Dermis blood vessel endothelial cell (primary cell): Measurements from ENCODE around the gene ST6GALNAC2. TPM values are rescaled to one million over a fixed set of nuclear protein-coding genes. Genes with fewer than 3 reads are reported as not detected.
"Not testable (repeated sequence)": the region's sequence is repeated elsewhere in the genome, so short reads cannot be mapped to it uniquely, and the experiment has no call there.

Experiments used
- DNase-seq: peaks from one replicate; pipeline ENCODE4 v3.0.0; 2010
- total RNA-seq: library from RNA; depleted of rRNA; stranded (reverse); fragments of >200 nt; gene quantifications from 2 replicates; pipeline ENCODE4 v1.2.3, GENCODE V29; 2014

Gene ST6GALNAC2
- total RNA-seq, 1 donor from 2014 or later = 0.51 TPM

DNA sequence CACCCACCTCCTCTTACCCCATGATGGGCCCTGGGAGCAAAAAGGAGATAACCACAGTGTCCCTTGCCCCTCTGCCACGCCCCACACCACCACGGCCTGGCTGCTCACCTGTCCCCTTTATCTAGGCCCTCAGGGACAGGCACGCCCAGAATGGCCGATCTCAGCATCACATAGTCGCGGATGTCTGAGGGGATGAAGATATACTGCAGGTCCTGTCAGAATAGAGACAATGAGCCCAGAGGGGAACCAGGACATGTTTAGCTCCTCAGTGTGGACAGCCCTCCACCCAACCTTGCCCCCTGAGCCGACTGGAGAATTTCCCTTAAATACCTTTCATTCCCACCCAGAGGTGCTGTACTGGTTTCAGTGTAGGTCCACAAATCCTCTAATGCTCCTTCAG, 15.2 kb downstream of the ST6GALNAC2 start:
- DNase-seq = no peak

DNA sequence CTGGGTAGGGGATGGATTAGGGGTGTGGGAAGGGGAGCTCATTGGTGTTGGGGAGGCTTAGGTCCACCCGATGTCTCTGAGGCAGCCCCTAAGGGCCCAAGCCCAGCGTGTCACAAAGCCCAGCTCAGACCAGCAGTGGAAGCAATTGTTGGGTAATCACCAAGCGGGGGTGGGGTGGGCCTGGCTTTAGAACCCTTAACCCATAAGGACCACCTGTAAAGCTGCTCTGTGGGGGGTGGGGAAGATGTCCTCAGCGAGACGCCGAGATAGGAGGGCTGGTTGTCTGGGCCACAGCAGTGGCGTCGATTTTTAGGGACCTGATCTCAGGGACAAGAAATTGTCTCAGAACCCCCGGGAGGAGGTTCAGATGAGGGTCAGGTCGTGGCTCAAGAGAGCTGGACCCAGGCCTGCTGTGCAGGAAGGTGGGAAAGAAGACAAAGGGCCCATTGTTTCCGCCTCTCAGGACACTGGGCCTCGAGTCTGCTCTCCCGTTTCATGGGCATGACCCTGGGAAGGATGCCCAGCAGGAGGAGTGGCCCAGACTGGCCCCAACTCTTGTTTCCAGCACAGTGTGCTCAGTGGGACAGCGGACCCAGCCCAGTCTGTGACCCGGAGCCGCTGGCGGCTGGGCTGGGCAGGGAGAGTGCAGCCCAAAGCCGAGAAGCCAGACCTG, 15.9 kb downstream of the ST6GALNAC2 start:
- DNase-seq = no peak

DNA sequence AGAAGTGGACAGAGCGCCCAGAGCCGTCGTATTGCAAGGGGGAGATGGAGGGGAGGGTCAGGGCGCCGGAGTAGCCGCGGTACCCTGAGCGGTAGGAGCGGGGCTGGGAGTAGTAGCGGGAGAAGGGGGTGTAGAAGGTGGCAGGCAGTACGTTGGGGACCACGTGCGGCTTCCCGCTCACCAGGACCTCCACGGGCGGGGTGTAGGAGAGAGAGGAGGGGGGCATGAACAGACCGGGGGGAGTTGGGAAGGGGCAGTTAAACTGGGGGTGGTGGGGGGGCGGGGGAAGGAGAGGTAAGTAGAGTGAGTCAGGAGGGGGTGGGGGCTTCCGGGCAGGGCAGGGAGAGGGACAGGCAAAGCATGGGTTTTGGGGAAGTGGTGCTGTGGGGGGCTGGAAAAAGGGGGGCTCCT, 16.8 kb downstream of the ST6GALNAC2 start:
- DNase-seq = no peak

DNA sequence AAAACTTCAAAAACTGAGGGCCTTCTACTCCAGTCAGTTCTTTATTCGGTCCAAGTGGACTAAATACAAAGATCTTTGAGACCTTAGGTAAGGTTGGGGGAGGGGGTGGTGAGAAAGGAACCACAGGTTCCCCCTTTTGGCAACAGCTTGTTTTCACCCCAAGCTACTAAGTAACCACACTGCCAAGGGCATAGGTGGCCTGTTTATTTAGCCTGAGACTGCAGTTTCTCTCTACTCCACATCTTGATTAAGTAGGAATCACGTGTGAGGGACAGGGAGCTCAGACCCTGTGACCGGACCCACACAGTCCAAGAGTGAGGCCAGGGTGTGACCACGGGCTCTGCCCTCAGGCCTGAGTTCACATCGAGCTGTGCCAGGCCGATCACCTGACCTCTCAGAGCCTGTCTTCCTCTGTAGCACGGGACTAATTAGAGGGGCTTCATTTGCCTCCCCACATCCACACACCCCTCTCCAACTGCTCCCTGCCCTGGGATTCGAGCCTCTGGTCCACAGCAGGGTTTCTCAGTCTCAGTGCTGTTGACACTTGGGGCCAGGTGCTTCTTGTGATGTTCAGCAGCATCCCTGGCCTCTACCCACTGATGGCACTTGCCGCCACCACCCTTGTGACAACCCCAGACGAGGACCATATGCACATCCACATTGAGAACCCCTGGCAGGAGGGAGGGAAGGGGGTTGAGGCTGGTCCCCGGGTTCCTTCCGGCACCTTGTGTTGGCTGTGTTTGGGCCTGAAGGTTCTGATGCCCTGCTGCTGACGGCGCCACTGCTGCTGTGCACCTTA, 17.8 kb downstream of the ST6GALNAC2 start:
- DNase-seq = no peak

DNA sequence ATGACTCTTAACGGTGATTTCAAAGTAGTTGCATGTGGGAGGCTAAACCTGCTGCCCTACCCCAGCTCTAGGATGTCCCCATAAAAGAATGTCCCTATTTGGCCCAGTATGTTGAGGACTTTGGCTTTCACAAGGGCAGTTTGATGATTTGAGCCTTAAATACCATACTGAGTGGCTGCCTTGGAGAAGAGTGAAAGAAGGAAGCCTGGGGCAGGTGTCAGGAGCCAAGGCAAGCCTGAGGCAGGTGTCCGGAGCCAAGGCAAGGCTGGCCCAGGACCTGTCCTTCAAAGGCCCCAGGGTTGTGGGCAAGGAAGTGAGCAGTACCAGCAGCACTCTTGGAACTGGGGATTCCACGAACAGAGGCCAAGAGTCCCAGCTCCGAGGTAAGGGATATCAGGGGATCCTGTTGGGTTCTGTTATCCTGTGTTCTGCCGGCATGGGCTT, 18.6 kb downstream of the ST6GALNAC2 start:
- DNase-seq = no peak

DNA sequence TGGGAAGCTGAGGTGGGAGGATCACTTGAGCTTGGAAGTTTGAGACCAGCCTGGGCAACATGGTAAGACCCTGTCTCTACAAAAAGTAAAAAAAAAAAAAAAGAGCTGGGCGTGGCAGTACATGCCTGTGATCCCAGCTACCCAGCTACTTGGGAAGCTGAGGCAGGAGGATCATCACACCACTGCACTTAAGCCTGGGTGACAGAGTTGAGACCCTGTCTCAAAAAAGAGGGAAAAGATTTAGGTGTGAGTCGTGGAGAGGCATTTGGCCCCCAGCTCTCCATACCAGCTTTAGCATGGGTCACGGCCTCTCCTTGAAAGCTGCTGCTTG, 19.1 kb downstream of the ST6GALNAC2 start:
- DNase-seq = no peak

DNA sequence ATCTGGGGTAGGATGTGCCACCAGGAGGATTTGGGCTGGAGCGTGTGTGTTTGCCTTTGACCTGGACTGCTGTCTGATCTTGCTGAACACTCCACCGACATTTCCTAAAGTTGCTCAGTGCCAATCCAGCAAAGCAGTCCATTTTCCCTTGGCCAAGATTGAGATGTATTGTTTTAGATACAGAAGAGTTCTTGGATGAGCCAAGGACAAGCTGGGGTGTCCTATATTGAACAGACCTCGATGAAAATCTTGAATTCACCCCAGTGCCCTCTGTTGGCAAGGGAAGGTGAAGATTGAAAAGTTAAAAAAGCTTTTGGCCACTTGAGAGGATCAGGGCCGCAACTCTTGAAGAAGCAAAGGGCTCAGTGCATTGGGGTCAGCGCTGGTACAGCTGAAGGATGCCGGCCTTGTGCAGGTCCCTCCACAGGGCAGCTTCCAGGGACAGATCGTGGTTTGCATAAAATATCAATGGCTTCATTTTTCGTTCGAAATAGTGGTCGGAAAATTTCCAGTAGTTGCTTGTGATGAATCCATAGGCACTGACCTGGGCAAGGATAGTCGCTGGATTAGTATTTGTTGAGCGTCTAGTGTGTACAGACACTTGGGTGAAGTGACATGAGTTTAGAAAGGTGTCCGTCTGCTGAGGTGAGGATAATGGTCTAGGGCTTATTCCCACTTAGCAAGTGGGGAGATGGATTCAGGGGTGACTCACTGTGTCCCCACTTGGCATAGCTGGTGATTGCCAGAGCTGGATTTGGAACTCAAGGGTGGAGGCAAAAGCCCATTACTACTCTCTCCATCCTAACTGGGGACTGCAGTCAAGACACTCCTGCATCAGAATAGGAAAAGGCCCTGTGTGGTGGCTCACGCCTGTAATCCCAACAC, 19.7 kb downstream of the ST6GALNAC2 start:
- no peak for DNase-seq

DNA sequence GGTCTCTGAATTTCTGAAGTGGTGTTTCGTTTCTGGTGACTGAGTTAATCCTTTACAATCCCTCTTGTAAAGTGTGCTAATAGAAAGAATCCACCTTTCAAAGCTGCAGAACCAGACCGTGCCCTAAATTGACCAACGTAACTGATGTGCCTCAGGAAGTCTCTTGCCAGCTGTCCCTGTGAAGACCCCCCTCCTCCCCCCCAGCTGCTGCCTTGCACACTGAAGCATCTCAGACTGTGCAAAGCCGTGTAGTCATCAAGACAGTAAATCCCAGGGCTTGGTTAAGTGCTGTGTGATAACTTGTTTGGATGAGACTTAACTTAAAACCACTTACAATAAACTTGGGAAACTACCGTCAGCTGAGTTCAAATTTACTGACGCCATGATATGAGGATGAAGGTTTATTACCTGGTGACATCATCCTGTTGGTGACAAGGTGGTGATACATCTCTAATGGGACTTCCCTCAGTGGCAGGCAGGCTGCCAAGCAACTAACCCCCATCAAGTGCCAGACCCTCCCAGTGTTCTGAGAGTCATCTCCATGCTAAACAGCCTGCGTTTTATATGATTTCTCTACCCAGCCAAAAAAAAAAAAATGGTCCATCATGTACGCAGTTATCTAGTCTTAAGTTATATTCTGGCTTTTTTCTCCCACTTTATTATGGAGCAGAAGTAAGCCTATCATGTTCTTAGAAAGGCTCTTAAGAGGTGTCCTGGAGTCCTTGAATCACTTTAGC, 20.5 kb downstream of the ST6GALNAC2 start:
- not testable (repeated sequence) for DNase-seq

DNA sequence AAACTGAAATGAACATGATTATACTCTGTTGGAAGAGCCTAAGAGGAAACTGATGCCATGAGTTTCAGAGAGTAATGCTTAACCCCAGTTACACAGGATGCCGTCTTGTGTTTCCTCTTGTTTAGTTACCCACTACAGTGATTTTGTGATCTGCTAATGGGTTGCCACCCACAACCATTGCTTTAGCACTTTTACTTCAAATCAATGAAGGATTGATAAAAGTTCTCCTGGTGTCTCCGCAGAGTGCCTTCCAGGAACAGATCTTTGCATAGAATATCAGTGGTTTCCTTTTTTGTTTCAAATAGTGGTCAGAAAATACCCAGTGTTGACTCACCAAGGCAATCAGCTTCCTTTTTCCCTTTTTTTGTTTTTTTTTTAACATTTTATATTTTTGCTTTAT, 22.3 kb downstream of the ST6GALNAC2 start:
- DNase-seq = not testable (repeated sequence)

DNA sequence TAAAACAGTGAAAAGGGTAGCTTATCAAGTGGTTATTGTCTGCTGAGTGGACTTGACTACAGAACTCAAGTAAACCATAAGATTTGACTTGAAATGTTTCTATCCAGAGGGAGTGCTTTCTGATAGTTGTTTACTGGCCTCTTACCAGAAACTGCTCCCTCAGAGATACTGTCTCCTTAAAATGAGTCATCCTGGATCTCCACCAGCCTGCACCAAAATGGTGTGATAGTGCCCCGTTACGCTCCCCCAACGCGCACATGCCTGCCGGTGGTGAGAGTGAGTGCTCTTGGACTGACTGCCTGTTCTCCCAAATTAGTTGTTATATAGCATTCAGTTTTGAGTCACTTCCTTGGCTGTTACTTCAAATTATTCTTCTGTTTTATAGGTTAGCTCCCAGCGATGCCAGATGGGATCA, 22.9 kb downstream of the ST6GALNAC2 start:
- DNase-seq = peak; percentile 54

DNA sequence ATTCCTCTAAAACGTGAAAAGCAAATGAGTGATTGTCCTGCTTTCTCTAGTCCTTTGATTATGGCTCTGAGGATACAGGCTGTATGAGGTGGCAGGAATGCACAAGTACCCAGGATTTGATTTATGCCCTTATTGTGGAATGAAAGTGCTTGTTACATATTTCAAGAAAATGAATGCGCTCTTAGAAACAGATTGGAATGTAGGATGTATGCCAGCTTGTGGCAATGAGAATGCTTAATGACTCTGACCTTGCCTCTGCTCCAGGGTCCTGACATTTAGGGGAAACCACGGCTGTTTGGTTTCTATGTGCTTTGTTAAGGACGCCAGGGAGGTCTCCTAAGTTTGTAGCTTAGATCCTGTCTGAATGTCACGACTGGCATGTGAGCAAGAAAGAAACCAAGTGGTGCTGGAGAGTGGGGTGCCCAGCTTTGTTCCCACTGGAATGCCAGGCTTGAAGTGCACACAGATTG, 23.8 kb downstream of the ST6GALNAC2 start:
- DNase-seq = peak; percentile 69

DNA sequence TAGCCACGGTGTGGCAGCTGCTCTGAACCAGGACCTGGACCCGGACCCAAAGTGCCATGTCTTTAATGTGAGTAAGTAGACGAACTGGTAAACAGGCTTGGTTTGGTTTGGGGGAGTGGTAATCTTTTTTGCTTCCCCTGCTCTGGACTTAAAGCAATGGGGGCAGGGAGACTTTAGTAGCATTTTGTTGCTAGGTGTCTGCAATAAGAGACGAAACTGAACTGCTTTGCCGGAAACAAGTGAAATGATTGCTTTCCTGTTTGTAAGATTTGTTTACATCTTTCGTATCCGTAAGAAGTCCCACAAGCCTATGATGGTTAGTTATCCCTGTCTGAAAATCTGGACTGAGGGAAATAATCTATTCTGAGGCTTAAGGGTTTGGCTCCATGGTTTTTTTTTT, 24.3 kb downstream of the ST6GALNAC2 start:
- peak; percentile 83 for DNase-seq

DNA sequence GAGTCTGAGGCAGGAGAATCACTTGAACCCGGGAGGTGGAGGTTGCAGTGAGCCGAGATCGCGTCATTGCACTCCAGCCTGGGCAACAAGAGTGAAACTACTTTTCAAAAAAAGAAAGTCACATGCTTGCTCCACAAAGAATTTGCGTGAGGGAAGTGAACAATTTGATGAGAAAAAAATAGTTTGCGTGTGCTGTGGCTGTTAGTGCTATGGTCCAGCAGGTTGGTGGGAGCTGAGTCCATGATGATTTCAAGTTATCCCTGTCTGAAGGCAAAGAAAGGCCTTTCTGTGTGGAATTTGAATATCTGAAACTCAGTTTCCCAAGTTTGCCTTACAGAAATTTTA, 24.8 kb downstream of the ST6GALNAC2 start:
- no peak for DNase-seq

DNA sequence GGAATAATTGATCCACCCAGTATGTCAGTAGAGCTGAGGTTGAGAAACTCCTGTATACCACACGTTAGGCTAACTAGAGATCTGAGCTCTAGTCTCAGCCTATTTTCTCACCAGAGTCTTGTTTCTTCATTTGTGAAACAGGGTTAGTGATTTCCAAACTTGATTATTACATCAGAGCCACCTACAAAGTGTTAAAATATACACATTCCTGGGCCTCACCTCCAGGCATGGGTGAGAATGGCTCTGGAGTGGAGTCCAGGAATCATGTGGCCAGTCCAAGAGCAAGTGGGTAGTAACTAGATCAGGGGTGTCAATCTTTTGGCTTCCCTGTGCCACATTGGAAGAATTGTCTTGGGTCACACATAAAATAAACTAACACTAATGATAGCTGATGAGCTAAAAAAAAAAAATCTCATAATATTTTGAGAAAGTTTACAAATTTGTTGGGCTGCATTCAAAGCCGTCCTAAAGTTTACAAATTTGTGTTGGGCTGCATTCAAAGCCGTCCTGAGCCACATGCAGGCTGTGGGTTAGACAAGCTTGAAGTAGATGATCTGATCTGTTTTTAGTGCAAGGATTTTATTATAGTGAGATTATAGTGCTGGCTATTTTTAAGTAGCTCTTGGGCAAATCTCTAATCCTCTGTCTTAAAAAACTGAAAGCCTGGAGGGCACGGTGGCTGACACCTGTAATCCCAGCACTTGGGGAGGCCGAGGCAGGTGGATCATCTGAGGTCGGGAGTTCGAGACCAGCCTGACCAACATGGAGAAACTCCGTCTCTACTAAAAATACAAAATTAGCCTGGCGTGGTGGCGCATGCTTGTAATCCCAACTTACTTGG, 25.4 kb downstream of the ST6GALNAC2 start:
- DNase-seq = no peak

DNA sequence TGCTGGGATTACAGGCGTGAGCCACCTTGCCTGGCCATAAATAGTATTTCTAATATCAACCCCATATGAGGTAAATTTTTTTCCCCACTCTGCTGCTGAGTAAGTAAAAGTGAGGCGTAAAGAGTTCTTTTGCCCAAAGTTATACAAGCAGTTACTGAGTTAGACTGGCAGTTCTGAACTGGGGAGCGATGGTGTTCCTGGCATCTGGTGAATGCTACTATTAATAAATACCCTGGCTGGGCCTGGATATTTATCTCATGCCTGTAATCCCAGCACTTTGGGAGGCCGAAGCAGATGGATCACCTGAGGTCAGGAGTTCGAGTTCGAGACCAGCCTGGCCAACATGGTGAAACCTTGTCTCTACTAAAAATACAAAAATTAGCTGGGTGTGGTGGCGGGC, 26.2 kb downstream of the ST6GALNAC2 start:
- not testable (repeated sequence) for DNase-seq

DNA sequence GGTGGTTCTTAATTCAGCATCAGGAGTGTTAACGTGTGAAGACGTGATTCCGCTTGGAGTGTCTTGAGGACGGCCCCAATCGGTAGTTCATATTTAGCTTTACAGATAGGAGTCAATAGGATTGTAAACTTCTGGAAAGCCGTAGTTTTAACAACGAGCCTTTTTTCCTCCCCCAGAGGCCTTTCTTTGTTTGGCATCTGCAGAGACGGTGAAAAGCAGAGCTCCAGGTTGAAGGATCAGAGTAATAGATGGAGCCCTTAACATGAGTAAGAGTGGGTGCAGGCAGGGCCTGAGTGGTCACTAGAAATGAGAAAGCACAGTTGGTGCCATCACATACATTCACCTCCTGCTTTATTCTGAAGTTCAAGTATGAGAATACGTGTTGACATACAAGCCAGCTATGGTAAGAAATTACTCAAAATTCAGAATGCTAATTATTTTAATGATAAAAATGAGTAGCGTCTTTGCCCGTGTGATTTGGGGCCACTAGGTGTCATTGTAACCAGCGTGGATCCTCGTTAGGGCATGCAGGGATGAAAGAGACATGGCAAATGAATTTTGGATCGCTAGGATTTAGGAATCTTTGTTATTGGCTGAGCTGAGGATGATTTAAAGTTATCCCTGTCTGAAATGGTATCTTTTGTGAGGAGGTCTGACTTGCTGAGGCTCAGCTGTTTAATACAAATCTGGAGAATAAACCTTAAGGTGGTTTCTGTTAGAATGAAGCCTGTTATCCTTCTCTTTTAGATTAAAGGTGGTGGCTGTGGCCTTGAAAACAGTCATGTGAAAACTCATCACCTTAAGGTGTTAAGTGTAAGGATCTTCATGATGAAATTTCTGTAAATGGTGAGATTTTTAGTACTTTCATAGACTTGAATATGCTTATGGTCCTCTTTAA, 27.2 kb downstream of the ST6GALNAC2 start:
- peak; percentile 70 for DNase-seq

DNA sequence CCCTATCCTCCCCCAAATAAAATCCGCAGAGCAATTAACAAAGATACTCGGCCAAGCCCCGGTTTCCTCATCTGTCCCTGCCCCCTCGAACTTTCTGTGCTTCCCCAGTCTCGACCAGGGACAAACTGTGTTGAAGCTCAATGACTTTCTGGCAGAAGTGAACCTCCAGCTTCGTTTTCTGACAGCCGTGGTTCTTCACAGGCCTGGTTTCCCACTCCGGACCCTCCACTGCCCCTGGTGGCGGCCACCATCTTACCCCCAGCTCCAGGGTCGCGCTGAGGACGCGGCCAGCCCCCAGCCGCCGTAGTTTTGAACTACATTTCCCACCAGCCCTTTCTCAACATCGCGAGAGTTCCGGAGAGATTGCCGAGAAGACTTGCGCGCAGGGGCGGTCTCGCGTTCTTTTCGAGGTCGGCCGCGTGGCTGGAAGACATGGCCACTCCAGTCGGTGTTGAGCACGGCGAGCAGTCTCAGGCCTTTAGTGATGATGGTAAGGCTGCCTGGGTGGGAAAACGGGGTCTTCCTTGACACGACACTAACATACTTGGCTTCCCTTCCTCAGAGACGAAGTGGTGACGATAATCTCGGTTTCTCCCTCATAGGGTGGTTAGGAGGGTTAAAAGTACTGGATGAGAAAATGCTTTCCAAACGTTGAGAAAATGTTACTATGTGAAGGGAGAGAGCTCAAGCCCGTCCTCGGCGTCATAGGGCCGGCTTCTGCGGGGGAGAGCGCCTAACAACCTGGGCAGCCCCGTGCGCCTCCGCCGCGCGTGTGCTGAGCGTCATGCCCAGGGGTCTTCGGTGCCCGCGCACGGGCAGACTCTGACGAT, 28.1 kb downstream of the ST6GALNAC2 start:
- peak; percentile 99 for DNase-seq

DNA sequence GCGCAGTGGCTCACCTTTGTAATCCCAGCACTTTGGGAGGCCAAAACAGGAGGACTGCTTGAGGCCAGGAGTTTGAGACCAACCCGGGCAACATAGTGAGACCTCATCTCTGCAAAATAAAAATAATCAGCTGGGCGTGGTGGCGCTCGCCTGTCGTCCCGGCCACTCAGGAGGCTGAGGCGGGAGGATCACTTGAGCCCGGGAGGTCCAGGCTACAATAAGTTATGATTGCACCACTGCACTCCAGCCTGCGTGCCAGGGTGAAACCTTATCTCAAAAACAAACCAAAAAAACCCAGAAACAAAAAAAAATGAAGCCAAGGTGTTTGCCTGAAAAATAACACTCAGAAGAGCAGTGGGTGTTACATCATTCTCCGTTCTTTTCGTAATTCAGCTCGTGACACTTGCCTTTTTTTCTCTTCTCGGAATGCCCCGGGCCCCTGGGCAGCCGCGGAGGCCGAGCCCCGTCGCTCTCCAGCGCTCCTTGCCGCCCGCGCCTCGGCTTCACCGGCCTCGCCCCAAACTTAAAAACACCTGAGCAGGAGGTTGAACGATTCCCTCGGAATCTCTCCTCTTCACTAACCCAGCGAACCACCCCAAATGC, 28.8 kb downstream of the ST6GALNAC2 start:
- peak; percentile 49 for DNase-seq

DNA sequence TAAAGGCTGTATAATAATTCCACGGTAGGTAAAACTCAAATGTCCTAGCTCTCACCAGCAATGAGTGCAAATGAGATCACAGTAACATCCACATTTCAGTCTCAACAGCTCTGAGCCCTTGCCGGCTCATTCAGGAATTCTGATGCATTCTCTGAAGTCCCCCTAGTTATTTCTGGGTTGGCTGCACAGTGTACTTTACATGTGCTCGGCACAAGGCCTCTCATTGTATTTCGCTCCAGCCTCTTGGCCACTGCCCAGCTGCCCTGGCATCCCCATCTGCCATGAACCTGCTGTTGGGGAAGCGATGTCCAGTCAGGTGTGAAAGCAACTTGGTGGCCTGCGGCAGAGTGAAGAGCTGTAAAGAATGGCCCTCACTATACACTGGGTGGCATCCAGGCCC, 31.5 kb downstream of the ST6GALNAC2 start:
- DNase-seq = no peak
